Spleen (tissue), 11 donors: ENCODE data around the gene FNBP1. TPM values are rescaled to one million over a fixed set of nuclear protein-coding genes. Genes with fewer than 3 reads are reported as not detected.
"Not testable (repeated sequence)": the region's sequence is repeated elsewhere in the genome, so short reads cannot be mapped to it uniquely, and the experiment has no call there.

Experiments used
- DNase-seq: peaks from one replicate; pipeline ENCODE4 v3.0.0-alpha.2; 2020
- H3K27ac ChIP-seq, 8 donors: fragments of 200-600 bp; sonication (generic) in 7 of 8; 1 replicate in 4 of 8; 2 replicates in 4 of 8; pipeline versions ENCODE4 v1.5.0 to v1.8.0; 2016 to 2021; ENCODE audit warnings: inconsistent platforms in 4 of 8, mild to moderate bottlenecking in 4 of 8, moderate library complexity in 1 of 8
- H3K27me3 ChIP-seq, 7 donors: fragments of 200-600 bp; sonication (generic) in 6 of 7; replicated peaks in 1 of 7; 1 replicate in 4 of 7; 2 replicates in 3 of 7; pipeline versions ENCODE4 v1.5.0 to v1.8.0; 2016 to 2021; ENCODE audit warnings: inconsistent platforms in 3 of 7, mild to moderate bottlenecking in 1 of 7
- H3K36me3 ChIP-seq, 6 donors: fragments of 200-600 bp; sonication (generic) in 5 of 6; 1 replicate in 4 of 6; 2 replicates in 2 of 6; pipeline versions ENCODE4 v1.5.0 to v1.8.0; 2016 to 2021; ENCODE audit warnings: inconsistent platforms in 2 of 6
- H3K4me1 ChIP-seq, 6 donors: fragments of 200-600 bp; sonication (generic) in 5 of 6; 1 replicate in 3 of 6; 2 replicates in 3 of 6; pipeline versions ENCODE4 v1.5.0 to v1.8.0; 2016 to 2021; ENCODE audit warnings: inconsistent platforms in 3 of 6
- H3K4me3 ChIP-seq, 8 donors: fragments of 200-600 bp; sonication (generic) in 7 of 8; 1 replicate in 4 of 8; 2 replicates in 4 of 8; pipeline versions ENCODE4 v1.5.0 to v1.8.0; 2016 to 2021; ENCODE audit warnings: inconsistent platforms in 4 of 8, mild to moderate bottlenecking in 4 of 8, moderate library complexity in 2 of 8
- H3K9me3 ChIP-seq, 8 donors: fragments of 200-600 bp; sonication (generic) in 7 of 8; 1 replicate in 4 of 8; 2 replicates in 4 of 8; pipeline versions ENCODE4 v1.5.0 to v1.8.0; 2016 to 2021; ENCODE audit warnings: inconsistent platforms in 4 of 8
- POLR2A ChIP-seq, 3 donors: fragments of 450-650 bp; IDR thresholded peaks; one replicate each; pipeline ENCODE4 v1.5.1; 2017; ENCODE audit warnings: antibody characterized with exemption in 3 of 3, mild to moderate bottlenecking in 1 of 3
- POLR2AphosphoS5 ChIP-seq, 3 donors: sonication (generic); formaldehyde crosslinking; IDR thresholded peaks; one replicate each; pipeline ENCODE4 v1.5.1; 2017; ENCODE audit warnings: antibody characterized with exemption in 3 of 3
- WGBS, 5 donors: extraction: QIAGEN DNeasy Blood & Tissue Kit in 3 of 5; methylation state at CpG; one replicate each; pipeline versions ENCODE4 v1.1.5 to v1.1.7; 2013 to 2018; 5-methylcytosine and 5-hydroxymethylcytosine counted together
- intact Hi-C: fragments of 100-400 bp; cut with DNase I; formaldehyde crosslinking; loops from one replicate; pipeline ENCODE4 v1.15.0; 2023; ENCODE audit warnings: low total_unique reads
- polyA plus RNA-seq, 3 donors: library from polyadenylated mRNA; stranded (reverse); fragments of 200-250 nt; gene quantifications; one replicate each; pipeline ENCODE4 v1.2.1, GENCODE V29; 2013
- total RNA-seq, 7 donors: library from RNA; depleted of rRNA in 3 of 7; stranded (reverse); fragments of >200 nt in 3 of 7; fragmentation: NEBNext Ultra II Directional in 4 of 7; extraction: Animal tissue kit (Norgen Biotek cat#: 25700) in 4 of 7; gene quantifications; one replicate each; pipeline versions ENCODE4 v1.1.0 to v1.2.1, GENCODE V29; 2016 to 2021
- TF ChIP-seq, protein P1 (sequence below), 11 experiments: fragments of 200-600 bp in 7 of 11; fragments of 450-650 bp in 4 of 11; sonication (generic) in 4 of 11; IDR thresholded peaks in 8 of 11; conservative IDR thresholded peaks in 3 of 11; 1 replicate in 7 of 11; 2 replicates in 4 of 11; pipeline versions ENCODE4 v1.4.0 to v1.8.0; 2016 to 2021; ENCODE audit warnings: antibody characterized with exemption in 11 of 11, inconsistent platforms in 4 of 11, mild to moderate bottlenecking in 1 of 11
- donor health status: healthy with polysubstance abuse.
- donor health status: DM: no; HTN: no; CAD: no; lungs with moderate emphysema.
- donor health status: DM: no; HTN: no; CAD: no.
- donor health status: Bipolar disorder and iron deficiency.
- donor health status: healthy.
- donor health status: DM: no; HTN: no; CAD: no.
- donor health status: DM: yes; HTN: yes; CAD: no.

The FNBP1 gene
- total and polyA plus RNA-seq, 10 donors = 40.6 to 156 (median 146) TPM

- no peaks in the 10 kb centered on the region for H3K9me3 ChIP-seq
- DNase-seq = no peak
- peak overlapping the region in 2 of 8 donors; percentile 1 to 40 for H3K4me3 ChIP-seq
- intact Hi-C loops = no loop called here
- WGBS, 5 donors = 16 to 48% (median 32%) methylated on average over 6 of the region's 6 CpGs
- H3K27ac ChIP-seq = peak overlapping the region; percentile 44 to 86 (median 78)
- H3K27me3 ChIP-seq = no peaks in the 10 kb centered on the region
- H3K4me1 ChIP-seq = peaks cover 3 to 76% (median 39%) of the 10 kb centered on the region in 6 donors
- H3K36me3 ChIP-seq = peaks cover 0 to 90% (median 32%) of the 10 kb centered on the region in 6 donors
- TF ChIP-seq, protein P1, sequence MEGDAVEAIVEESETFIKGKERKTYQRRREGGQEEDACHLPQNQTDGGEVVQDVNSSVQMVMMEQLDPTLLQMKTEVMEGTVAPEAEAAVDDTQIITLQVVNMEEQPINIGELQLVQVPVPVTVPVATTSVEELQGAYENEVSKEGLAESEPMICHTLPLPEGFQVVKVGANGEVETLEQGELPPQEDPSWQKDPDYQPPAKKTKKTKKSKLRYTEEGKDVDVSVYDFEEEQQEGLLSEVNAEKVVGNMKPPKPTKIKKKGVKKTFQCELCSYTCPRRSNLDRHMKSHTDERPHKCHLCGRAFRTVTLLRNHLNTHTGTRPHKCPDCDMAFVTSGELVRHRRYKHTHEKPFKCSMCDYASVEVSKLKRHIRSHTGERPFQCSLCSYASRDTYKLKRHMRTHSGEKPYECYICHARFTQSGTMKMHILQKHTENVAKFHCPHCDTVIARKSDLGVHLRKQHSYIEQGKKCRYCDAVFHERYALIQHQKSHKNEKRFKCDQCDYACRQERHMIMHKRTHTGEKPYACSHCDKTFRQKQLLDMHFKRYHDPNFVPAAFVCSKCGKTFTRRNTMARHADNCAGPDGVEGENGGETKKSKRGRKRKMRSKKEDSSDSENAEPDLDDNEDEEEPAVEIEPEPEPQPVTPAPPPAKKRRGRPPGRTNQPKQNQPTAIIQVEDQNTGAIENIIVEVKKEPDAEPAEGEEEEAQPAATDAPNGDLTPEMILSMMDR (IDR thresholded peaks at IDR 0.05 in 8 of 11, conservative IDR thresholded peaks at IDR 0.05 in 3 of 11) = no peak
- TF ChIP-seq POLR2AphosphoS5 (IDR thresholded peaks at IDR 0.05) = peak in 1 of 3 donors; percentile 46
Measured at GRCh38 chr9:129954868-129955550, 88.0 kb downstream of the FNBP1 start.

DNA sequence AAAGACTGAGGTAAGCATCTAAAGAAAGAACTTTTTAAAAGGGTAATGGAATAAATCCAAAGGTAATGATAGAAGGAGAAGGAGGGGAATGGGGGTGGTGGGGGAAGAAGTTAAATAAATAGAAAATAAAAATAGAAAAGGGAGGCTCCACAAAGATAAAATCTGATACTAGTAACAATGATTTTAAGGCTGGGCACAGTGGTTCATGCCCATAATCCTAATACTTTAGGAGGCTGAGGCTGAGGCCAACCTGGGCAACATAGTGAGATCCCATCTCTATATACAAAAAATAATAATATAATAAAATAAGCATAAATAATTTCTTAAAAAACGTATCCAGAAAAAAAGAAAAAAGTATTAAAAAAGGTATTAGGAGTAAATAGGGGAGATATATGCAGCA, 89.3 kb downstream of the FNBP1 start:
- H3K36me3 ChIP-seq = peaks cover 0 to 95% (median 35%) of the 10 kb centered on the region in 6 donors
- WGBS, 5 donors = 78 to 92% (median 88%) methylated on average over 1 of the region's 1 CpG
- no peaks in the 10 kb centered on the region for H3K27me3 ChIP-seq
- DNase-seq = no peak
- intact Hi-C loops = no loop called here
- TF ChIP-seq POLR2A (IDR thresholded peaks at IDR 0.05) = no peak
- no peak for TF ChIP-seq POLR2AphosphoS5 (IDR thresholded peaks at IDR 0.05)
- TF ChIP-seq, protein P1 (IDR thresholded peaks at IDR 0.05 in 8 of 11, conservative IDR thresholded peaks at IDR 0.05 in 3 of 11) = no peak
- H3K4me1 ChIP-seq = peaks cover 3 to 77% (median 40%) of the 10 kb centered on the region in 6 donors
- peak overlapping the region in 3 of 8 donors; percentile 61 to 86 (median 83) for H3K27ac ChIP-seq
- no peaks in the 10 kb centered on the region for H3K9me3 ChIP-seq
- no peak overlapping the region for H3K4me3 ChIP-seq

GRCh38 chr9:129952337-129952736, 90.7 kb downstream of the FNBP1 start:
- Histone ChIP-seq H3K27ac (no peak overlapping the region), H3K36me3 (peaks cover 0 to 96% (median 28%) of the 10 kb centered on the region in 6 donors), H3K4me1 (peaks cover 3 to 77% (median 39%) of the 10 kb centered on the region in 6 donors), H3K4me3 (no peak overlapping the region), H3K9me3 (no peaks in the 10 kb centered on the region), H3K27me3 (no peaks in the 10 kb centered on the region)
- intact Hi-C loops = no loop called here
- DNase-seq = no peak
- 95 to 99% (median 97%) methylated on average over 3 of the region's 3 CpGs for WGBS, 5 donors
- TF ChIP-seq, protein P1 (IDR thresholded peaks at IDR 0.05 in 8 of 11, conservative IDR thresholded peaks at IDR 0.05 in 3 of 11) = no peak
- TF ChIP-seq POLR2A (IDR thresholded peaks at IDR 0.05) = no peak
- no peak for TF ChIP-seq POLR2AphosphoS5 (IDR thresholded peaks at IDR 0.05)

- no peak for DNase-seq
- Histone ChIP-seq H3K36me3 (peaks cover 0 to 78% (median 19%) of the 10 kb centered on the region in 6 donors), H3K27ac (peak overlapping the region in 4 of 8 donors; percentile 3 to 84 (median 10)), H3K9me3 (no peaks in the 10 kb centered on the region), H3K27me3 (no peaks in the 10 kb centered on the region), H3K4me1 (peaks cover 25 to 79% (median 43%) of the 10 kb centered on the region in 6 donors), H3K4me3 (no peak overlapping the region)
- TF ChIP-seq POLR2AphosphoS5 (IDR thresholded peaks at IDR 0.05) (no peak), POLR2A (IDR thresholded peaks at IDR 0.05) (no peak)
- intact Hi-C loops = no loop called here
- 76 to 88% (median 86%) methylated on average over 5 of the region's 5 CpGs for WGBS, 5 donors
Measured at GRCh38 chr9:129949821-129950220, 93.2 kb downstream of the FNBP1 start.

DNA sequence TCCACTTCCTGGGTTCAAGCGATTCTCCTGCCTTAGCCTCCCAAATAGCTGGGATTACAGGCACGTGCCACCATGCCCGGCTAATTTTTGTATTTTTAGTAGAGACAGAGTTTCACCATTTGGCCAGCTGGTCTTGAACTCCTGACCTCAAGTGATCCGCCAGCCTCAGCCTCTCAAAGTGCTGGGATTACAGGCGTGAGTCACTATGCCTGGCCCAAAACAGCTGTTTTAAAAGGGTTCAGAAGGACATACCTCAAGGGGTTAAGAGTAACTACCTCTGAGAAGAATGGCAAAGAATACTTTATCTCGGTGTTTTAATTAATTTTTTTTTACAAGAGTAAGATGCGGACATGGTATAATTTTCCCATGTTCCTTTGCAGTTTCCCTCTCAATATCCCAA, 94.4 kb downstream of the FNBP1 start:
- Histone ChIP-seq H3K36me3 (peaks cover 0 to 76% (median 19%) of the 10 kb centered on the region in 6 donors), H3K27ac (peak overlapping the region in 4 of 8 donors; percentile 15 to 88 (median 50)), H3K4me1 (peaks cover 31 to 79% (median 44%) of the 10 kb centered on the region in 6 donors)
- H3K4me3 ChIP-seq, H3K9me3 ChIP-seq, H3K27me3 ChIP-seq, DNase-seq, intact Hi-C loops: not testable (repeated sequence)
- 73 to 88% (median 76%) methylated on average over 7 of the region's 7 CpGs for WGBS, 5 donors
